Right lobe of liver (tissue), 6 donors: ENCODE data around the gene PLS3. TPM values are rescaled to one million over a fixed set of nuclear protein-coding genes. Genes with fewer than 3 reads are reported as not detected.
"Not testable (repeated sequence)": the region's sequence is repeated elsewhere in the genome, so short reads cannot be mapped to it uniquely, and the experiment has no call there.

Experiments
- ATAC-seq, 4 donors: fragments of 200-7000 bp; cut with Tn5 transposase; one replicate each; pipeline ENCODE4 v1.9.1; 2020; ENCODE audit warnings: mild to moderate bottlenecking in 4 of 4, moderate library complexity in 4 of 4
- DNase-seq, 3 donors: peaks; one replicate each; pipeline ENCODE4 v3.0.0-alpha.2; 2020
- H3K27ac ChIP-seq, 3 donors: fragments of 200-600 bp; one replicate each; pipeline ENCODE4 v1.8.0; 2022
- H3K27me3 ChIP-seq, 2 donors: fragments of 200-600 bp; one replicate each; pipeline ENCODE4 v1.8.0; 2022
- H3K36me3 ChIP-seq, 4 donors: fragments of 200-600 bp; sonication (generic) in 1 of 4; one replicate each; pipeline versions ENCODE4 v1.5.1 to v1.8.0; 2017 to 2022; ENCODE audit warnings: control low read depth in 1 of 4
- H3K4me1 ChIP-seq, 4 donors: fragments of 200-600 bp; sonication (generic) in 1 of 4; one replicate each; pipeline versions ENCODE4 v1.5.1 to v1.8.0; 2017 to 2022; ENCODE audit warnings: control low read depth in 1 of 4
- H3K4me3 ChIP-seq, 3 donors: fragments of 200-600 bp; one replicate each; pipeline ENCODE4 v1.8.0; 2022
- H3K9me3 ChIP-seq, 4 donors: fragments of 200-600 bp; sonication (generic) in 1 of 4; one replicate each; pipeline versions ENCODE4 v1.5.1 to v1.8.0; 2017 to 2022; ENCODE audit warnings: control low read depth in 1 of 4
- POLR2A ChIP-seq: fragments of 450-650 bp; IDR thresholded peaks from one replicate; pipeline ENCODE4 v1.6.1; 2017; ENCODE audit warnings: antibody characterized with exemption, mild to moderate bottlenecking
- WGBS: methylation state at CpG from one replicate; pipeline ENCODE4 v1.1.6; 2018; ENCODE audit warnings: low coverage, low lambda C conversion rate; ENCODE audit not compliant: insufficient coverage; ENCODE audit errors: missing lambda C conversion rate; 5-methylcytosine and 5-hydroxymethylcytosine counted together
- intact Hi-C, 2 donors: fragments of 100-400 bp; cut with DNase I; formaldehyde crosslinking; loops; one replicate each; pipeline versions ENCODE4 v1.11.2 to v1.14.1; 2022
- total RNA-seq, 6 experiments: library from RNA; depleted of rRNA in 2 of 6; stranded (reverse); fragments of >200 nt in 2 of 6; fragmentation: NEBNext Ultra II Directional in 3 of 6; extraction: Animal tissue kit (Norgen Biotek cat#: 25700) in 3 of 6; gene quantifications; one replicate each; pipeline versions ENCODE4 v1.1.0 to v1.2.4, GENCODE V29; 2016 to 2023
- TF ChIP-seq, protein P1 (sequence below), 4 donors: fragments of 200-600 bp in 3 of 4; fragments of 450-650 bp in 1 of 4; IDR thresholded peaks; one replicate each; pipeline versions ENCODE4 v1.5.1 to v1.8.0; 2016 to 2022; ENCODE audit warnings: antibody characterized with exemption in 4 of 4, mild to moderate bottlenecking in 2 of 4
- donor health status: DM: no; HTN: yes; CAD: no.
- donor health status: DM: no; HTN: no; CAD: no.
- donor health status: DM: no; HTN: no; CAD: no.
- donor health status: DM: no; HTN: yes; CAD: no.
- donor health status: DM: no; HTN: yes; CAD: no.

The PLS3 gene
- total RNA-seq, 6 experiments from 2014 or later: 85.3 to 239 (median 114) TPM

DNA sequence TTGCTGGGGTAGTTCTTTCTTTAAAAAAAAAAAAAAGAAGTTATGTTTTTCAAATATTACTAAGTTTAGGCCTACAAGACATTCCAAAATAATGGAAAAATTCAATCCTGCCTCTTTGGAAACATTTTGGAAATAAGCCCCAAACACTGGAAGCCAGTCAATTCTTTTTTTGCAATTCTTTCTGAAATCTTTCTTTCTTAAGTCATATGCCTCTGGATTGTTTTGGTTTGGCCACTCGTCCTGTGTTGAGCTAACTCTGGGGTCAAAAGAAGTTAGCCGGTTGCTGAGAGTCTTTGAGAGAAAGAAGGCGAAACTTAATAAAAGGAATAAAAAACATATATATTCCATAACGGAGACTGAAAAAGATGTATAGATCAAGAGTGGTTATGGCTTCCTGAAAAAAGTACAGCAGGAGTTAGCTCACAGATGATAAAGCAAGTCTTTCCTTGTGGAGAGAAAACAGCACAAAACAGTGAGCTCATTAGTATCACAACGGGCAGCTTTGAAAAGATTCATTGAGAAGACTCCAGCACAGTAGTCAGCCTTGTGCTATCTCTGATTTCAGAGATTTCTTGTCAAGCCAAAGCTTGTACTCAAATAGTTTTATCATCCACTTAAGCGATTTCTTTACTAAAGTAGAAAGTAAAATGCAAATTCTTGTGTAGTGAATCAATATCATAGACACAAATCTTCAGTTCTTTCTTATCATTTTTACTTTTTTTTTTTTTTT is 64.8 kb downstream of the PLS3 start:
- intact Hi-C loops: no loop called here
- Histone ChIP-seq H3K4me3 (no peak overlapping the region), H3K4me1 (no peaks in the 10 kb centered on the region), H3K9me3 (no peaks in the 10 kb centered on the region), H3K27me3 (peaks cover 0 to under 1% of the 10 kb centered on the region in 2 donors), H3K36me3 (no peaks in the 10 kb centered on the region), H3K27ac (no peak overlapping the region)
- TF ChIP-seq, protein P1, sequence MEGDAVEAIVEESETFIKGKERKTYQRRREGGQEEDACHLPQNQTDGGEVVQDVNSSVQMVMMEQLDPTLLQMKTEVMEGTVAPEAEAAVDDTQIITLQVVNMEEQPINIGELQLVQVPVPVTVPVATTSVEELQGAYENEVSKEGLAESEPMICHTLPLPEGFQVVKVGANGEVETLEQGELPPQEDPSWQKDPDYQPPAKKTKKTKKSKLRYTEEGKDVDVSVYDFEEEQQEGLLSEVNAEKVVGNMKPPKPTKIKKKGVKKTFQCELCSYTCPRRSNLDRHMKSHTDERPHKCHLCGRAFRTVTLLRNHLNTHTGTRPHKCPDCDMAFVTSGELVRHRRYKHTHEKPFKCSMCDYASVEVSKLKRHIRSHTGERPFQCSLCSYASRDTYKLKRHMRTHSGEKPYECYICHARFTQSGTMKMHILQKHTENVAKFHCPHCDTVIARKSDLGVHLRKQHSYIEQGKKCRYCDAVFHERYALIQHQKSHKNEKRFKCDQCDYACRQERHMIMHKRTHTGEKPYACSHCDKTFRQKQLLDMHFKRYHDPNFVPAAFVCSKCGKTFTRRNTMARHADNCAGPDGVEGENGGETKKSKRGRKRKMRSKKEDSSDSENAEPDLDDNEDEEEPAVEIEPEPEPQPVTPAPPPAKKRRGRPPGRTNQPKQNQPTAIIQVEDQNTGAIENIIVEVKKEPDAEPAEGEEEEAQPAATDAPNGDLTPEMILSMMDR (IDR thresholded peaks at IDR 0.05): no peak
- no peak for TF ChIP-seq POLR2A
- ATAC-seq (peak in 1 of 4 donors; percentile 12), DNase-seq (no peak)
- 48% methylated on average over 6 of the region's 6 CpGs for WGBS

DNA sequence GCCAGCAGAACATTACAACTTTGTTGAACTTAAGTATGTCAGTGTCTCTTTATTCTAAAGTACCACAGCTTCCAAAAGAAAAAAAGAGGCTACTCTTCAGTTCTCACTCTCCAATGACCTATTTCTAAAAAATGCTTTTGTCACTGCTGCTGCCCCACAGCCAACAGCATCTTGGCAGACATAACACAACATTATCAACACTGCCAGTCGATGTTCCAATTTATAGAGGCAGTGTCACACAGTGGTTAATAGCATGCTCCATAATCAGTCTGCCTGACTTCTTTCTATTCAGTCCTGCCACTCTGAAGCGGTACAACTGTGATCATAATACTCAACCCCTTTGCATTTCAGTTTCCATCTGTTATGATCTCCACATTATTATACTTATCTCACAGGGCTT is 69.2 kb downstream of the PLS3 start:
- WGBS: 33% methylated on average over 2 of the region's 2 CpGs
- no peaks in the 10 kb centered on the region for H3K27me3 ChIP-seq
- peak in 3 of 4 donors; percentile 34 to 75 (median 36) for ATAC-seq
- H3K27ac ChIP-seq: peak overlapping the region in 1 of 3 donors; percentile 15
- H3K36me3 ChIP-seq: peaks cover 0 to 2% (median 0%) of the 10 kb centered on the region in 4 donors
- H3K4me1 ChIP-seq: no peaks in the 10 kb centered on the region
- no peaks in the 10 kb centered on the region for H3K9me3 ChIP-seq
- intact Hi-C loops: no loop called here
- H3K4me3 ChIP-seq: no peak overlapping the region
- DNase-seq: no peak
- no peak for TF ChIP-seq POLR2A
- TF ChIP-seq, protein P1 (IDR thresholded peaks at IDR 0.05): no peak

DNA sequence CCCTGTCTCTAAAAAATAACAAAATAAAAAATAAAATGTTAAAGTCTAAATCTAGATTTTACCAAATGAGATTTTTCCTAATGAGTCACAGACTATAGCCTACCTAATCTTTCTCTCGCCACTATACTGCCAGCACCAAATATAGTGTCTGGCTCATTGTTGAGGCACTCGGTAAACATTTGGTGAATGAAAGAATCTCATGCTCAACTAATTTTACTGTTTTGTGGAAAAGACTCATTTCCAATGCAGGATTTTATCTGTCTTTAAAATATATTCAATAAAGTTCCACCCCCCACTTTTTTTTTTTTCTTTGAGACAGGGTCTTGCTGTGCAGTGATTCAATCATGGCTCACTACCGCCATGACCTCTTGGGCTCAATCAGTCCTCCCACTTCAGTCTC is 71.5 kb downstream of the PLS3 start:
- WGBS: 89% methylated on average over 3 of the region's 3 CpGs
- TF ChIP-seq, protein P1 (IDR thresholded peaks at IDR 0.05): no peak
- no peak for TF ChIP-seq POLR2A

DNA sequence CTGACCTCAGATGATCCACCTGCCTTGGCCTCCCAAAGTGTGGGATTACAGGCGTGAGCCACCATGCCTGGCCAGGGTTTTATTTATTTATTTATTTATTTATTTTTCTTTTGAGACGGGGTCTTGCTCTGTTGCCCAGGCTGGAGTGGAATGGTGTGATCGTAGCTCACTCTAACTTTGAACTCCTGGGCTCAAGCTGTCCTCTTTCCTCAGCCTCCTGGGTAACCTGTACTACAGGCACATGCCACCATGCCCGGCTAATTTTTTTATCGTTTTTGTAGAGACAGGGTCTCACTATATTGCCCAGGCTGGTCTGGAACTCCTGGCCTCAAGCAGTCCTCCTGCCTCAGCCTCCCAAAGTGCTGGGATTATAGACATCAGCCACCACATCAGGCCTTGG is 72.4 kb downstream of the PLS3 start:
- intact Hi-C loops, DNase-seq, H3K27me3 ChIP-seq, ATAC-seq, H3K4me3 ChIP-seq, H3K27ac ChIP-seq, H3K9me3 ChIP-seq, H3K4me1 ChIP-seq: not testable (repeated sequence)
- 84% methylated on average over 5 of the region's 5 CpGs for WGBS
- H3K36me3 ChIP-seq: peaks cover 0 to 11% (median under 1%) of the 10 kb centered on the region in 4 donors

More for the DNA sequence above, 71.5 kb downstream of the PLS3 start:
- Histone ChIP-seq H3K4me1 (no peaks in the 10 kb centered on the region), H3K4me3 (no peak overlapping the region), H3K36me3 (peaks cover 0 to 11% (median under 1%) of the 10 kb centered on the region in 4 donors), H3K27ac (no peak overlapping the region), H3K27me3 (no peaks in the 10 kb centered on the region), H3K9me3 (no peaks in the 10 kb centered on the region)
- DNase-seq (no peak), ATAC-seq (no peak)
- intact Hi-C loops: no loop called here

DNA sequence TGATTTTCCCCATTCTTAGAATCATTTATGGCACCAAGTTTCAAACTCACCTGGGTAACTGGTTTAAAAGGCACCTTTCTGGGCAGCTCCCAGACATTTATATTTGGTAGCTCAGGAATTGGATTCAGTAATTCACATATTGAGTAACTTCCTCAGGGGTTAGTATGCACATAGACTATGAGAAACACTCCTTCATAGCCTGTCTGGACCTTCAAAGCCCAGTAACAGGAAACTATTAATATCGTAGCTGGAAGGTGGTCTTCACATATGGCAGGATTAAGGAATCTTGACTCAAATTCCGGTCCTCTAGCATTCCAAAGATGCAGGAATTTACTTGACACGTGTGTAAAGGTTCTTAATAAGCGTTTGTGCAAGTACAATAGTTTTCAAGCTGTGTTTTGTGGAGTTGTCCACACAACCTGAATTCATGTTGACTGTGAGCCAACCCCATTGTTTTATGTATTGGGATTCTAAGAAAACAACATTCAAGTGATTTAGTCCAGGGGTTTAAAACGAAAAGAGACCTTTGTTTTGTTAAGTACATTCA is 78.4 kb downstream of the PLS3 start:
- Histone ChIP-seq H3K27me3 (no peaks in the 10 kb centered on the region), H3K4me1 (no peaks in the 10 kb centered on the region), H3K9me3 (no peaks in the 10 kb centered on the region), H3K4me3 (no peak overlapping the region), H3K36me3 (peaks cover 0 to 18% (median 3%) of the 10 kb centered on the region in 4 donors), H3K27ac (no peak overlapping the region)
- no peak for DNase-seq
- TF ChIP-seq, protein P1 (IDR thresholded peaks at IDR 0.05): no peak
- TF ChIP-seq POLR2A: no peak
- ATAC-seq: no peak
- 24% methylated on average over 5 of the region's 5 CpGs for WGBS
- intact Hi-C loops: no loop called here
